Midbrain (tissue), 1 donor: ENCODE data around the gene ADAM33.

Experiments
- DNase-seq: peaks from one replicate; lab custom pipeline; 2025; lab: John Stamatoyannopoulos, UW

Gene ADAM33

GRCh38 chr20:3689978-3690377 is 8.2 kb upstream of the ADAM33 start:
- DNase-seq = no peak

- DNase-seq = peak; percentile 30
Observed at GRCh38 chr20:3687655-3688054, 5.8 kb upstream of the ADAM33 start.

DNA sequence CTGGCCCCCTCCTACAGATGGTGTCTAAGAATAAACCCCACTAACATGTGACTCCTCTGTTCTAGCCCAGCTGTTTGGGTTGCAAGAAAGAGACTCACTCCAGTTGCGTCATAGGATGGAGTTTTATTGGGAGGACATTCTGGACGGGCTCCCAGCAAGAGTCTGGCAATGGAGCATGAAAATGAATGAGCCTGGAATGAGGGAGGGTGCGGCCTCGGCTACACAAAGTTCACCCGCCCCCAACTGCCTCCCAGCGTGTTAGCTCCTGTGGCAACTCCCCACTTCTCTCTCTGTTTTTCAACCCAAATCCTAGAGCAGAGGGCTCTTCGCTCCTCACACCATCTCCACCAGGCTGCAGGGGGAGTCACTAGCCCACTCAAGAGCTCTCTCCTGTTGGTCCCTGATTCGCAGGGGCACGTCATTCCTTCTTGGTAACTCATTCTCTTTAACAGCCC is 5.1 kb upstream of the ADAM33 start:
- DNase-seq = peak; percentile 73

- no peak for DNase-seq
Observed at GRCh38 chr20:3686421-3686820, 4.6 kb upstream of the ADAM33 start.

DNA sequence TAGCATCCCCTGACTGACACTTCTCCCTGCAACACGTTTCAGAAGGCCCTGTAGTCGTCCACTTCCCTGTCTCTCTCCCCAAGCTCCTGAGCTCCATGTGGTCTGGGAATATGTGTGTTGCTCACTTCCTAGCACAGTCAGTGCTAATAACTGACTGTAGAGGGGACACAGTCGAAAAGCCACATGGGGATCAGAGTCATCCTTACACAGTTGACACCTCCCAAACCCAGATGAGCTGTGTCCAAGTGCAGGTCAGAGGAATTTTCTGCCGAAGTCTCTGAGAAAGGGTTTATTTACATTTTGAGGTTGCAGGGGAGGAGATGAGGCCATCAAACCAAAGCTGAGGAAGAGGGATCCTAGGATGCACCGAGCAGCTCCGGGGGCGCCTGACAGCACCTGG is 3.5 kb upstream of the ADAM33 start:
- DNase-seq = no peak

DNA sequence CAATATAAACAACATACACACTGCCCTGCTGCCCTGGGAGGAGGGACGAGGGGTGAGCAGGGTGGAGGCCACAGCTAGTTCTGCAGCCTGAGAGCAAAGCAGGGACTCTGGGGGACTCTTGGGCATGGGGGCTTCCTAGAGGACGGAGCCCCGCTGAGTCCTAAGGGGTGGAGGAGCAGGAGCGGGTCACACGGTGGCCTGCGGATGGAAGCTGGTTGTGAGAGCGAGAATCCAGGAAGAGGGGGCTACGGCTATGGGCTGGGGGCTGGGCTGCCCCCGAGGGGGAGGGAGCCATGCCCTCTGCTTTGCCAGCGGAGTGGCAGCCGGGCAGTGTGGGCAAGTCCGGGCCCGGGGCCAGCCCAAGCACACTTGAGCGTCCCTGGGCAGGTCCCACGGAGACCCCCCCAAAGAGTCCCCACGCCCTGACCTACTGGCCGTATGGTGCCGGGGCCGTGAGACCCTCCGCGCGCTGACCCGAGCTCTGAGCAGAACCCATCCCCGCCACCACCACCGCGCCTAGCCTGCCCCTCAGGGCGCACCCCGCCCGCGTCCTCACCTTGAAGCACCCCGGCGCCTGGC is 369 bp downstream of the ADAM33 start:
- no peak for DNase-seq

- no peak for DNase-seq
Observed at GRCh38 chr20:3680701-3681351, 984 bp downstream of the ADAM33 start.

DNA sequence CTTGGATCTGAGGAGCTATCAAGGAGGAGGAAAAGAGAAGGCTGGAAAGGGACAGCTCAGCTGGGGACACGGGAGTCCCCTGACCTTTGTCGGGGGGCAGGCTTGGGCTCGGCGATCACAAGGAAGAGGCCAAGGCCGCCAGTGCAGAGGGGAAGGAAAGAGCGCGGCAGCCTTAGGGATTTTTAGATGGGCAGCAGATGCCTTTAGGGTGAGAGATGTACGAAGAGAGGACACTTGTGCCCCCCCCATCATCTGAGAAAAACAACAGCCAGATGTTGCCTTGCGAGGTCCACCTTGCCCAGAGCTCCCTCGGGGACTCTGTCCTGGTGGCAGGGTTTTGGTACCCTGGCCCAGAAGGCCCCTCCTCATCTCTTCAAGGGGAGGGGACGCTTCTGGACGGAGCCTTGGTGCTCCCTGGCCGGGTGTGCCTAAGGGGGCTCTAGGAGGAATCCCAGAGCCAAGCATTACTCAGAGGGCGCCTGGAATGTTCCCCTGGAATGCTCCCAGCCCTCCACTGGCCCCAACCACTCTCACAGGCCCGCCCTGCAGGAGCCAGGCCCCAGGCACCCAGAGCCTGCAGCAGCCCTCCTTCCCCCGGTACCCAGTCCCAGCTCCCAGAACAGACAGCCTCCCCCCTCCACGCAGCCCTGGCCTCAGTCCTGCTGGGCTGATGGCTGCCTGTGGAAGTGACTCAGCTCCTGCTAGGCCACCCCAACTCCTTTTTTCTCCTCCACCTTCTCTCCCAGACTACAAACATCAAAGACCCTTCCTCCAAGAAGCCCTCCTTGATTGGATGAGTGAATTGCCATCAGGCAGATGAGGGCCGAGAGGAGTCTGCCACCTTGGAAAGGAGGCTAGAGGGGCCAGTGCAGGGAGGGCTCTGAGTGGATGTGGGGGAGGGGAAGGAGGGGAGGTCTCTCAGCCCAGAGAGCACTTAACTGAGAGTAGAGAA is 1.8 kb downstream of the ADAM33 start:
- no peak for DNase-seq

DNA sequence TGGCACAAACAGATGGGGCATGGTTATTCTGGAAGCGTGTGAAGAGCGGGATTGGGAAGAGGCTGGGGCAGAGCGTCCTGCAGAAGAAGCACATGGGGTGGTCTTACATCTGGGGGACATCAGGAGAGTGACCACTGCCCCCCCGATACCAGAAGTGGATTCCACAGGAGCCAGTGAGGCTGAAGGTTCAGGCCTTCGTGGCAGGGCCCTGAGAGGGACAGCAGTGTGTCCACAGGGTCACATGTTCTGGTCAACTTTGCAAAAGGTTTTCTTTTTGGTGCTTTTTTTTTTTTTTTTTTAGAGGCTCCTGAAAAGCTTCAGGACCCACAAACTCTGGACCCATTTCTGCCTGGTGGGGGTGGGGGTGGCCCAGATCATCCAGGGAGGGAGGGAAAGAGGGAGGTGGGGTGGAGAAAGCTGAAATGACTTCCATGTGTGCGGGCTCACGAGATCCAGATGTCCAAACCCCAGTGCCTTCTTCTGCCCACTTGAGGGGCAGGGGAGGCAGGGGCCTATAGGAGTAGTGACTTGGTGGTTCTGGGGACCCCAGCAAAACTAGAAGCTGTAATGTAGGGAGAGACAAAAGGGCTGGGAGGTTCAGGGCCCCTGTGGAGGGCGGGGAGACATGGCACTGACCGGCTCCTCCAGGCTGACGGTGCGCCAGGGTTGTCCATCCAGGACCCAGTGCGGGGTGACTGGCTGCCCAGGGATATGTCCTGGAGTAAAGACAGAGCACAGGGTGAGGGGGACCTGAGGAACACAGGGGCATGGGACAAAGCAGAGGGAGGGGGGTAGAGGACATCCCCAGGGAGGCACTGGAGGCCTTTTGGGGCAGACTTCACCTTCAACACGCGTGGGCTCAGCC is 2.7 kb downstream of the ADAM33 start:
- no peak for DNase-seq

DNA sequence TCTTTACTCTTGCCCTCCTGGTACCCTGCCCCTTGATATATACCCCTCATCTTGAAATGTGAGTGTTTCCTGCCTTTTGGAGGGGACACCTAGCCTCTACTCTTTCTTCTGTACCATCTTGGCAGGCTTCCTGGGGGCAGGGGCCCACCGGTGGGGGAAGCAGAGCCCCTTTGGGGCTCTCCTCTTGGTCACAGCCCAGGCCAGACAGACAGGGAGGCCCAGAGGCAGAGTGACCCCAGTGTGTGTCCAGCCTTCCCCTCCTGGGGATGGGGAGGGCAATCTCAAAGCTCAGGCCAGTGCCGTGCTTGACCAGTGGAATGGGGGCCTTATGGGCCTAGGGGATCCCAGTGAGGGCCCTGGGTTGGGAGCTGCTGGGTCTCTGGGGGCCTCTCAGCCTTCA is 3.6 kb downstream of the ADAM33 start:
- no peak for DNase-seq

GRCh38 chr20:3677733-3678132 is 4.1 kb downstream of the ADAM33 start:
- peak; percentile 39 for DNase-seq

- no peak for DNase-seq
Observed at GRCh38 chr20:3674995-3675900, 6.6 kb downstream of the ADAM33 start.

DNA sequence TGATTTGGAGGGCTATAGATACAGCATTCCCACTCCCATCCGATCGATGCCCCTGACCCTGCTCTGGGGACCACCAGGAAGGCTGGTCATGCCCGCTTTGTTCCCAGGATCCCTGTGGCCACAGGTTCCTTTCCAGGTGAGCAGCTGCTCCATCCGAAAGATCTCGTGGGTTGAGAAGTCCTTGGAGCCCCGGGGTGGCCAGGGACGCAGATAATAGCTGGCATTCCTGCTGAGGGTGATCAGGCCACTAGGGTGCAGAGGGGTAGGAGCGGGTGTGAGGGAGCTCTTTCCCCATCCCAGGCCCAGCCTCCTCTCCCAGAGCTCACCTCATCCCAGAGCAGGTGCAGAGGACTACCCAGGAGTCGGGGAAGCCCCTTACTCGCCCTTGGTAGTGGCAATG is 7.4 kb downstream of the ADAM33 start:
- DNase-seq = no peak

GRCh38 chr20:3673221-3674070 is 8.4 kb downstream of the ADAM33 start:
- no peak for DNase-seq

DNA sequence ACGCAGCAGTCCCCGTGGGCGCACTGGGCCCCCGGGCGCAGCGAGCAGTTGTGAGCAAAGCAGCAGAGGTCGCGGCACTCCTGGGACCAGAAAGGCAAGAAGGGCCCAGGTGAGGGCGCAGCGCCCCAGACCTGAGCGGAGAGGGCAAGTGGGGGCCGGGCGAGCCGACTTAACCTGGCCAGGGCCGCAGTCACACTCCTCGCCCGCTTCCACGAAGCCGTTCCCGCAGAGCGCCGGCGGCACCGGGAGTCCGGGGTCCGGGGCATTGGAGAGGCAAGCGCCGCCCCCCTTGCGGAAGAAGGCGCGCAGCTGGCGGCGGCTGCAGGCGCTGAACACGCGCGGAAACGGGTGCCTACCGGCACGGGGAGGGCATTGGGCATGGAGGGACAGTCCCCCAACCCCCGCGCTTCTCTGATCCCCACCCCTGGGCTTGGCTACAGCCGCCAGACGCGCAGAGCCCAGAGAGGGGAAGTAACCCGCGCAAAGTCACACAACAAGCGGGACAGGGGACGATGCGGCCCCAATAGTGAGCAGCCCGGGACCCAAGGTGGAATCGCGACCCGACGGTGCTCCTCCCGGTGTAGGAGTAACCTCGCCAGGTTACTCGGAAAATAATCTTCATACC is 9.2 kb downstream of the ADAM33 start:
- no peak for DNase-seq

DNA sequence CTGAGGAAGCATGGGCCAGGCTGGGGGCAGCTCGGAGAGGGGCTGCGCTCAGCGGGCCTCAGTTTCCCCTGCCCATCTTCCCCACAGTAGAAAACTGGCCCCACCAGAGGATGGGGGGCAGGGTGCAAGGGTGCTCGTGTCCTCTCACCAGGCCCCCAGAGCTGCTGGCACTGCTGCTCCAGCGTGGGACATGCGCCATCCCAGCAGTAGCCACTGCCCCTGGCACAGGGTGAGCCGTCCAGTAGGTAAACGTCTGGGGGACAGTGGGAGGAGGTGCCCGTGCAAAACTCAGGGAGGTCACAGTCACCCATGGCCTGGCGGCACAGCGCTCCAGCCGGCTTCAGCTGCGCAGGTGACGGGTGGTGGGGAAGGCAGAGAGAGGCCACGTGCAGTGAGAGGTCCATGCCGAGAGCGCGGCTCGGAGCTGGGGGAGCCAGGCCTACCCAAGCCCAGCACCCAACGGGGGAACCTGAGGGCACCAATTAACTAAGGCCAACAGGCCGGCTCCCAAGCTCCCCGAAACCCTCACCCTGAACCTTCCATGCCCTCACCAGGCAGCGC is 9.7 kb downstream of the ADAM33 start:
- DNase-seq = no peak

DNA sequence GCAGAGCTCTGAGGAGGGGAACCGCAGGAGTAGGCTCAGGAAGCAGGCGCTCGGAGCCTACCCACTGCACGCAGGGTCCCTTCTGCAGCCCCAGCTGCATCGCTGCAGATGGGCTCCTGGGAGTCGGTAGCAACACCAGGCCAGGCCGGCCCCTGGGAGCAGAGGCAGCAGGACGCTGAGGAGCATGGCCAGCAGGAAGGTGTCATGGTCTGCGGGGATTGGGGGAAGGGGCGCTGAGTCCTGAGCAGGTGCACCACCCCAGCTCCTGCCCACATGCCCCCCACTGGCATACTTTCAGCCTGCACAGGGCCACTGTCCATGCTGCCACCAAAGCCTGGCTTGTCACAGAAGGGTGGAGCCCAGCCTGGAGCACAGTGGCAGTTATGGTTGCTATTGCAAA is 10.9 kb downstream of the ADAM33 start:
- no peak for DNase-seq

- DNase-seq = no peak
Observed at GRCh38 chr20:3670511-3670910, 11.3 kb downstream of the ADAM33 start.

GRCh38 chr20:3669710-3670367 is 12.0 kb downstream of the ADAM33 start:
- no peak for DNase-seq
